BJ (cell line): ENCODE measurements around the gene RHOB. TPM values are rescaled to one million over a fixed set of nuclear protein-coding genes. Genes with fewer than 3 reads are reported as not detected.

Experiments
- CTCF ChIA-PET: fragments of 350-600 bp; formaldehyde crosslinking; extraction: SDS; loops from one replicate; lab custom pipeline; 2021; ENCODE audit warnings: antibody characterized with exemption, inconsistent platforms; lab: Yijun Ruan, JAX
- POLR2A ChIA-PET: fragments of 300-600 bp; sonication (Branson Sonifier 250); formaldehyde crosslinking; extraction: SDS; loops from one replicate; lab custom pipeline; 2021; ENCODE audit warnings: antibody characterized with exemption; lab: Charles Lee
- DNase-seq: peaks from one replicate; pipeline ENCODE4 v3.0.0-alpha.2; 2011; ENCODE audit warnings: low read depth
- H3K27me3 ChIP-seq: 2 replicates; pipeline ENCODE4 v1.6.0; 2011; ENCODE audit warnings: low read length; ENCODE audit not compliant: control insufficient read depth, insufficient read depth
- H3K36me3 ChIP-seq: 2 replicates; pipeline ENCODE4 v1.5.1; 2011; ENCODE audit warnings: low read length; ENCODE audit not compliant: control insufficient read depth, insufficient read depth
- H3K4me3 ChIP-seq: 2 replicates; pipeline ENCODE4 v1.5.1; 2011; ENCODE audit warnings: low read depth, mild to moderate bottlenecking, control low read depth, low read length
- CTCF ChIP-seq: IDR thresholded peaks from 2 replicates; pipeline ENCODE4 v1.5.1; 2011; ENCODE audit warnings: low read depth, mild to moderate bottlenecking, control low read depth, inconsistent platforms, low read length, moderate library complexity; ENCODE audit not compliant: insufficient read depth
- polyA plus RNA-seq: library from polyadenylated mRNA; depleted of rRNA; stranded (reverse); fragments of >200 nt; gene quantifications from 2 replicates; pipeline ENCODE4 v1.2.3, GENCODE V29; 2011

The RHOB gene
- polyA plus RNA-seq, 1 experiment: 87.2 TPM

- no peak for DNase-seq
- Histone ChIP-seq H3K4me3 (no peak overlapping the region), H3K27me3 (peaks cover 9% of the 10 kb centered on the region; the same call in 1 of the 2 replicates), H3K36me3 (no peaks in the 10 kb centered on the region)
- ChIA-PET CTCF (interaction anchor here (0.6 to 15.6 kb wide), 17 partner anchors 9 to 239 kb away, joined by 3 to 138 read pairs (median 6); partner anchors contain the start of gene RHOB), POLR2A (interaction anchor here (1.0 to 2.8 kb wide), 2 partner anchors 24 to 34 kb away, joined by 3 to 10 read pairs; partner anchors contain the start of gene RHOB)
- TF ChIP-seq CTCF: peak; percentile 25; the same call in 1 of the 2 replicates
Measured at GRCh38 chr2:20422402-20423271, 24.2 kb upstream of the RHOB start.

GRCh38 chr2:20423359-20423758, 23.5 kb upstream of the RHOB start:
- TF ChIP-seq CTCF: no peak
- Histone ChIP-seq H3K4me3 (no peak overlapping the region), H3K36me3 (no peaks in the 10 kb centered on the region), H3K27me3 (peaks cover 9% of the 10 kb centered on the region; the same call in 1 of the 2 replicates)
- no peak for DNase-seq
- CTCF ChIA-PET: interaction anchor here (1.1 to 15.6 kb wide), 13 partner anchors 8 to 227 kb away, joined by 3 to 138 read pairs (median 10); partner anchors contain the start of gene HS1BP3
- POLR2A ChIA-PET: interaction anchor here (1.0 to 2.8 kb wide), 2 partner anchors 24 to 33 kb away, joined by 3 to 10 read pairs; partner anchors contain the start of gene RHOB

DNA sequence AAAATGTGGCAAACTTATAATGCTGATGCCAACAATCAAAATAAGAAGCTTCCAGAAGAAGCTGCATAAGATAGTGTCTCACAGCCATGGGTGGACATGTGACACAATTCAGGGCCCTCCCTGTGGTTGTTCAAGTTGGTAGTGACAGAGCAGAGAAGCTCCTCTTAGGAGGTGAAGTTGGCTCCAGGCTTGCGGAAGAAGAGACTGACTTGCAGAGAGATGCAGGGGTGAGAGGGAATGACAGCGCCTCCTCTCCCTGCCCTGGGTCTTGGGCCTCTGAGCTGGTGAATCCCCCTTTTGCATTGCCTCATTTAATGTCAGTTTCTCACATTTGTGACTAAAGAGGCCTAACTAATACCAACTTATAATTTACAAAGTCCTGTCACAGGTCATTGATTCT, 23.0 kb upstream of the RHOB start:
- Histone ChIP-seq H3K4me3 (no peak overlapping the region), H3K27me3 (peaks cover 7% of the 10 kb centered on the region; the same call in 1 of the 2 replicates), H3K36me3 (no peaks in the 10 kb centered on the region)
- CTCF ChIA-PET: interaction anchor here (0.6 to 15.6 kb wide), 12 partner anchors 10 to 227 kb away, joined by 3 to 138 read pairs (median 8); partner anchors contain the start of gene HS1BP3
- POLR2A ChIA-PET: interaction anchor here (1.0 to 2.8 kb wide), 2 partner anchors 23 to 33 kb away, joined by 3 to 10 read pairs; partner anchors contain the start of gene RHOB
- TF ChIP-seq CTCF: no peak
- no peak for DNase-seq

DNA sequence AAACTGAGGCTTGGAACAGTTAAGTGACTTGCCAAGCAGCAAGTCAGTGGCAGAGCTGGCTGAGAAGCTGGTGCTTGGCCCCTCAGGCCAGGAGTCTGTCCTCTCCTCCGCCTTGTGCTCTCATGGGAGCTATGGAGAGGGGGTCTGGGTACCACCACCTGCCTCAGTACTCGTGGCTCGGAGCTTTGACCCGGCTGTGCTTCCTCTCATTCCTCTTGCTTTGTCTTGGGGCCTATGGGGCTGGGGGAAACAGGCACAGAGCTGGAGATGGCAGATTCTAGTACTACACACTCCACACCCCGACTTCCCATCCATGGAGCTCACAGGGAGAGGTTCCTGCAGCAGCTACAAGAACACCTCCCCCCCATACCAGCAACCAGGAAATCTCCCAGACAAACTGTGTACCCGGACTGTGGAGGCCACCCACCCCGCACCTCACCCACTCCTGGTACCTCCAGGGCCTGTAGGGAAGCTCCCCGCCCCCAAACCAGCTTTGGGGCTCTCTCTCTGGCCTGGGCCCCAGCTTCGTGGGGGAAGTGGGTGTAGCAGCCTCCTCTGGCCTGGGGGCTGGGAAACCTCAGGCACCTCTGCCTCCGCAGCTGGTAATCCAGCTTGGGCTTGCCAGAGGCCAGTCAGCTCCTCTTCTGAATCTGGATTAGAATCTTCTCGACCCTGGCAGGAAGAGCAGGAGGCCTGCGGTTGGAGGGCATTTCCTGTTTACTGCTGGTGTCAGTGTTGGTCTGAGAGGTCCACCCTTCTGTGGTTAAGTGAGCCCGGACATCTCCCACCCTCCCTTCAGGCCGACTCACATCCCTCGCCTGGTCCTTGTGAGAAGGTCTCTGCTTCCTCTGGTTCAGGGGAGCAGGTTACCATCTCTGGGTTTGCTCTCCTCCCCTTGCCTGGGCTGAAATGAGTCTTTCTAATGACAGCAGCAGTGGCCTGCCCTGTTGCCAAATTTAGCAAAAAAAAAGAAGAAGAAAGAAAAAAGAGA, 22.3 kb upstream of the RHOB start:
- no peak for TF ChIP-seq CTCF
- H3K27me3 ChIP-seq: peaks cover 7% of the 10 kb centered on the region; the same call in 1 of the 2 replicates
- CTCF ChIA-PET: interaction anchor here (0.6 to 15.6 kb wide), 14 partner anchors 10 to 237 kb away, joined by 3 to 138 read pairs (median 6); partner anchors contain the start of gene HS1BP3
- DNase-seq: peak; percentile 73
- no peaks in the 10 kb centered on the region for H3K36me3 ChIP-seq
- H3K4me3 ChIP-seq: no peak overlapping the region
- POLR2A ChIA-PET: interaction anchor here (0.8 to 2.8 kb wide), 2 partner anchors 22 to 24 kb away, joined by 4 to 10 read pairs; partner anchors contain the start of gene RHOB
